Measurements from ENCODE around the gene PTBP2. TPM values are rescaled to one million over a fixed set of nuclear protein-coding genes. Genes with fewer than 3 reads are reported as not detected.
"Not testable (repeated sequence)": the region's sequence is repeated elsewhere in the genome, so short reads cannot be mapped to it uniquely, and the experiment has no call there.

Gene PTBP2
- total and polyA plus RNA-seq, 9 donors = 14.7 to 43.1 (median 28.0) TPM

GRCh38 chr1:96756789-96757188 lies 35.2 kb downstream of the PTBP2 start:
- DNase-seq = no peak
- intact Hi-C loops (cut with DNase I) = no loop called here
- 95 to 100% (median 100%) methylated on average over 1 of the region's 1 CpG for WGBS, 3 donors
- no peaks in the 10 kb centered on the region for H3K27me3 ChIP-seq
- no peak for TF ChIP-seq POLR2A (IDR thresholded peaks at IDR 0.05)
- TF ChIP-seq, protein P1, sequence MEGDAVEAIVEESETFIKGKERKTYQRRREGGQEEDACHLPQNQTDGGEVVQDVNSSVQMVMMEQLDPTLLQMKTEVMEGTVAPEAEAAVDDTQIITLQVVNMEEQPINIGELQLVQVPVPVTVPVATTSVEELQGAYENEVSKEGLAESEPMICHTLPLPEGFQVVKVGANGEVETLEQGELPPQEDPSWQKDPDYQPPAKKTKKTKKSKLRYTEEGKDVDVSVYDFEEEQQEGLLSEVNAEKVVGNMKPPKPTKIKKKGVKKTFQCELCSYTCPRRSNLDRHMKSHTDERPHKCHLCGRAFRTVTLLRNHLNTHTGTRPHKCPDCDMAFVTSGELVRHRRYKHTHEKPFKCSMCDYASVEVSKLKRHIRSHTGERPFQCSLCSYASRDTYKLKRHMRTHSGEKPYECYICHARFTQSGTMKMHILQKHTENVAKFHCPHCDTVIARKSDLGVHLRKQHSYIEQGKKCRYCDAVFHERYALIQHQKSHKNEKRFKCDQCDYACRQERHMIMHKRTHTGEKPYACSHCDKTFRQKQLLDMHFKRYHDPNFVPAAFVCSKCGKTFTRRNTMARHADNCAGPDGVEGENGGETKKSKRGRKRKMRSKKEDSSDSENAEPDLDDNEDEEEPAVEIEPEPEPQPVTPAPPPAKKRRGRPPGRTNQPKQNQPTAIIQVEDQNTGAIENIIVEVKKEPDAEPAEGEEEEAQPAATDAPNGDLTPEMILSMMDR (IDR thresholded peaks at IDR 0.05) = no peak
- H3K27ac ChIP-seq = no peak overlapping the region
- no peak overlapping the region for H3K4me3 ChIP-seq
- no peaks in the 10 kb centered on the region for H3K4me1 ChIP-seq (ENCODE audit: insufficient read depth)
- H3K9me3 ChIP-seq = no peaks in the 10 kb centered on the region
- no peaks in the 10 kb centered on the region for H3K36me3 ChIP-seq

DNA sequence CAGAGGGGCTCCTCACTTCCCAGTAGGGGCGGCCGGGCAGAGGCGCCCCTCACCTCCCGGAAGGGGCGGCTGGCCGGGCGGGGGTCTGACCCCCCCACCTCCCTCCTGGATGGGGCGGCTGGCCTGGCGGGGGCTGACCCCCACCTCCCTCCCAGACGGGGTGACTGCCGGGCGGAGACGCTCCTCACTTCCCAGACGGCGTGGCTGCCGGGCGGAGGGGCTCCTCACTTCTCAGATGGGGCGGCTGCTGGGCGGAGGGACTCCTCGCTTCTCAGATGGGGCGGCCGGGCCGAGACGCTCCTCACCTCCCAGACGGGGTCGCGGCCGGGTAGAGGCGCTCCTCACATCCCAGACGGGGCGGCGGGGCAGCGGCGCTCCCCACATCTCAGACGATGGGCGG lies 41.0 kb downstream of the PTBP2 start:
- H3K4me3 ChIP-seq; H3K36me3 ChIP-seq; H3K4me1 ChIP-seq (ENCODE audit: insufficient read depth); DNase-seq; intact Hi-C loops (cut with DNase I); H3K27ac ChIP-seq; H3K9me3 ChIP-seq; H3K27me3 ChIP-seq: not testable (repeated sequence)
- 95 to 97% (median 96%) methylated on average over 24 to 36 of the region's 36 CpGs for WGBS, 3 donors

DNA sequence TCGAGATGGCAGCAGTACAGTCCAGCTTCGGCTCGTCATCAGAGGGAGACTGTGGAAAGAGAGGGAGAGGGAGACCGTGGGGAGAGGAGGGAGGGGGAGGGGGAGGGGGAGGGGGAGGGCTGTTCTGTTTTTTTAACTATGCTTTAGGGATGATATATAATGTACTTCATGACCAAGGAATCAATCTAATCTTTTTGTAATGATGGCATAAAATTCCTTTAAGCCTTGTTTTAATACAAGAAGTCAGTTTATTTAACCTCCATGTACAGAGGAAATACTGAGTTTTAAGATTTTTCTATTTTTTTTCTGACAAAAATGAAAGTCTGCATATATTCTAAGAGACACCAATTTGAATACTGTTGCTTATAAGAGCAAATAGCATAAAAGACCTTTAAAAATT lies 41.9 kb downstream of the PTBP2 start:
- Histone ChIP-seq H3K27ac (no peak overlapping the region), H3K27me3 (no peaks in the 10 kb centered on the region), H3K4me1 (ENCODE audit: insufficient read depth) (no peaks in the 10 kb centered on the region), H3K36me3 (no peaks in the 10 kb centered on the region), H3K9me3 (no peaks in the 10 kb centered on the region), H3K4me3 (no peak overlapping the region)
- WGBS, 3 donors = 84 to 94% (median 86%) methylated on average over 4 of the region's 4 CpGs
- TF ChIP-seq, protein P1 (IDR thresholded peaks at IDR 0.05) = no peak
- TF ChIP-seq EP300 (IDR thresholded peaks at IDR 0.05) (no peak), POLR2A (IDR thresholded peaks at IDR 0.05) (no peak)
- no peak for DNase-seq
- intact Hi-C loops (cut with DNase I) = no loop called here

DNA sequence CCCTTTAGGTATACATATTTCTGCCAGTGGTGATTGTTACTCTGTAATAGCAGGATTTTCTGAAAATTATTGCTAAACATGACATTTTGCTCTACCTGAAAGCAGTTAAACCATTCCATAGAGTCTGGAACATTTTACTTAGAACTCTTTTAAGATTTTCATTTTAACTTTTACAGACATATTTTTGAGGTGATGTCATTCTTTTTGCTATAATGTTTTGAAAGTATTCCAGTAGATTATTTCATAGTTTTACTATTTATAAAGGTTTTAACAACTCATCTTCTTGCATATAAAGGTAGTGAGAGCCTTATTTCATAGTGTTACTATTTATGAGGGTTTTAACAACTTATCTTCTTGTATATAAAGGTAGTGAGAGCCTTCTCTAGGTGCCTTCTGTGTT lies 42.9 kb downstream of the PTBP2 start:
- Histone ChIP-seq H3K4me1 (ENCODE audit: insufficient read depth) (no peaks in the 10 kb centered on the region), H3K27ac (no peak overlapping the region), H3K4me3 (no peak overlapping the region), H3K27me3 (no peaks in the 10 kb centered on the region), H3K36me3 (no peaks in the 10 kb centered on the region), H3K9me3 (no peaks in the 10 kb centered on the region)
- intact Hi-C loops (cut with DNase I) = no loop called here
- no peak for TF ChIP-seq EP300 (IDR thresholded peaks at IDR 0.05)
- no peak for TF ChIP-seq POLR2A (IDR thresholded peaks at IDR 0.05)
- TF ChIP-seq, protein P1 (IDR thresholded peaks at IDR 0.05) = no peak
- DNase-seq = no peak

DNA sequence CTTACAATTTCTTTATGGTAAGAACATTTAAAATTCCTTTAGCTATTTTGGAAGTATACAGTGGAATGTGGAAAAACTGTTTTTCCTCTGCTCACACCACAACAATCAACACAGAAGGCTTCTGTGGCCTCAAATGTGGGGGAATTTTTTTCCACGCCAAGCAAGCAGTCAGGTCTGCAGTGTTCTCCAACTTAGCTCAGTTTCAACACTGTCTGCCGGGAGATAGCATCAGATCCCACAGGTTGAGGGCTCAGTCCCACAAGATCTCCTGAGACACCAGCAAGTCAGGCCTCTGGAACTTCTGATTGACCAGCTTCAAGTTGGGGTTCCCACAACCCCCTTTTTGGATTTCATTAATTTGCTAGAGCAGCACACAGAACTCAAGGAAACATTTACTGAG lies 50.3 kb downstream of the PTBP2 start:
- no peak for DNase-seq
- TF ChIP-seq POLR2A (IDR thresholded peaks at IDR 0.05) (no peak), EP300 (IDR thresholded peaks at IDR 0.05) (no peak)
- TF ChIP-seq, protein P1 (IDR thresholded peaks at IDR 0.05) = no peak
- no peak overlapping the region for H3K4me3 ChIP-seq
- no peaks in the 10 kb centered on the region for H3K9me3 ChIP-seq
- no peaks in the 10 kb centered on the region for H3K27me3 ChIP-seq
- intact Hi-C loops (cut with DNase I) = no loop called here
- H3K27ac ChIP-seq = no peak overlapping the region
- no peaks in the 10 kb centered on the region for H3K36me3 ChIP-seq
- 74 to 87% (median 76%) methylated on average over 2 of the region's 2 CpGs for WGBS, 3 donors
- H3K4me1 ChIP-seq (ENCODE audit: insufficient read depth) = no peaks in the 10 kb centered on the region
